A549 (cell line): ENCODE results near the gene TMEM151A. TPM values are rescaled to one million over a fixed set of nuclear protein-coding genes. Genes with fewer than 3 reads are reported as not detected.

ENCODE experiments used
- ATAC-seq, 2 experiments: fragments of 200-7000 bp in 1 of 2; fragments of >200 bp in 1 of 2; cut with Nextera tagmentation in 1 of 2; cut with Tn5 transposase in 1 of 2; 3 replicates each; pipeline versions ENCODE4 v1.8.0 to v1.9.1; 2018 to 2020; ENCODE audit warnings: mild to moderate bottlenecking in 1 of 2, moderate library complexity in 1 of 2
- CTCF ChIA-PET: fragments of 300-600 bp; sonication (Branson Sonifier 250); formaldehyde crosslinking; extraction: SDS; loops from one replicate; lab custom pipeline; 2021; ENCODE audit warnings: antibody characterized with exemption, inconsistent platforms; lab: Yijun Ruan, JAX
- POLR2A ChIA-PET: fragments of 350-600 bp; formaldehyde crosslinking; extraction: SDS; loops from one replicate; lab custom pipeline; 2021; ENCODE audit warnings: antibody characterized with exemption, inconsistent platforms; lab: Yijun Ruan, JAX
- DNase-seq, 2 experiments: peaks; one replicate each; pipeline versions ENCODE4 v3.0.0 to v3.0.0-alpha.2; 2011 to 2016; ENCODE audit warnings: low read depth in 1 of 2, low spot score in 1 of 2
- FAIRE-seq: peaks from 2 replicates; lab custom pipeline; 2011; peaks lifted over from hg19 to GRCh38; lab: Jason Lieb, UNC
- H3K27ac ChIP-seq, 2 experiments: fragments of >200 bp; sonication (Bioruptor Twin); formaldehyde crosslinking; 3 replicates each; pipeline ENCODE4 v1.5.1; 2016 to 2017
- H3K4me1 ChIP-seq: fragments of >200 bp; sonication (Bioruptor Twin); formaldehyde crosslinking; 3 replicates; pipeline ENCODE4 v1.6.1; 2016
- H3K4me2 ChIP-seq: fragments of >200 bp; sonication (Bioruptor Twin); formaldehyde crosslinking; 3 replicates; pipeline ENCODE4 v1.6.1; 2016
- H3K4me3 ChIP-seq: fragments of >200 bp; sonication (Bioruptor Twin); formaldehyde crosslinking; 3 replicates; pipeline ENCODE4 v1.5.1; 2016
- H3K9me3 ChIP-seq: fragments of >200 bp; sonication (Bioruptor Twin); formaldehyde crosslinking; 3 replicates; pipeline ENCODE4 v1.6.1; 2016
- CBX2 ChIP-seq: fragments of 200-600 bp; sonication (generic); IDR thresholded peaks from 2 replicates; pipeline ENCODE4 v1.6.1; 2016; ENCODE audit warnings: low read depth, mild to moderate bottlenecking, borderline replicate concordance
- CHD4 ChIP-seq: fragments of 200-600 bp; sonication (generic); IDR thresholded peaks from 2 replicates; pipeline ENCODE4 v1.6.1; 2016; ENCODE audit warnings: antibody characterized with exemption, mild to moderate bottlenecking, borderline replicate concordance
- EHF ChIP-seq: fragments of 250-450 bp; sonication (Bioruptor Pico); IDR thresholded peaks from 2 replicates; pipeline ENCODE4 v1.5.0; 2020; ENCODE audit warnings: mild to moderate bottlenecking
- FOSL2 ChIP-seq, 2 experiments: fragments of 450-650 bp in 1 of 2; fragments of >200 bp in 1 of 2; sonication (Bioruptor Twin) in 1 of 2; formaldehyde crosslinking; IDR thresholded peaks; 2 replicates each; pipeline versions ENCODE4 v1.5.0 to v1.6.1; 2016 to 2020; ENCODE audit warnings: mild to moderate bottlenecking in 1 of 2, moderate library complexity in 1 of 2
- JUN ChIP-seq, 2 experiments: fragments of >200 bp; sonication (Bioruptor Twin); formaldehyde crosslinking; IDR thresholded peaks; 2 replicates in 1 of 2; 3 replicates in 1 of 2; pipeline ENCODE4 v1.6.1; 2016 to 2017
- KDM1A ChIP-seq: fragments of 200-600 bp; sonication (generic); IDR thresholded peaks from 2 replicates; pipeline ENCODE4 v1.6.1; 2016; ENCODE audit warnings: low read depth, mild to moderate bottlenecking
- KDM5A ChIP-seq: fragments of 200-600 bp; sonication (generic); IDR thresholded peaks from 2 replicates; pipeline ENCODE4 v1.6.1; 2016; ENCODE audit warnings: antibody characterized with exemption, mild to moderate bottlenecking
- TFCP2L1 ChIP-seq: fragments of 250-450 bp; sonication (Bioruptor Pico); IDR thresholded peaks from 2 replicates; pipeline ENCODE4 v1.5.0; 2021; ENCODE audit warnings: mild to moderate bottlenecking
- ZSCAN20 ChIP-seq: fragments of 250-450 bp; sonication (Bioruptor Pico); IDR thresholded peaks from 2 replicates; pipeline ENCODE4 v1.8.0; 2022; ENCODE audit warnings: mild to moderate bottlenecking, moderate library complexity
- WGBS: methylation state at CpG from one replicate; pipeline ENCODE4 v1.1.6; 2017; ENCODE audit errors: missing lambda C conversion rate; 5-methylcytosine and 5-hydroxymethylcytosine counted together
- polyA plus RNA-seq, 4 experiments: library from polyadenylated mRNA; depleted of rRNA in 3 of 4; stranded (reverse); fragments of >200 nt; fragmentation: RNase III in 1 of 4; extraction: RNeasy Plus Mini Kit Qiagen cat#74134 plus additional on column Dnase treatment in 1 of 4; gene quantifications; 2 replicates in 3 of 4; 3 replicates in 1 of 4; pipeline ENCODE4 v1.2.3, GENCODE V29; 2011 to 2017
- TF ChIP-seq, protein P1 (sequence below): fragments of >200 bp; sonication (Bioruptor Twin); formaldehyde crosslinking; IDR thresholded peaks from 3 replicates; pipeline ENCODE4 v1.6.1; 2016
- TF ChIP-seq, protein P2 (sequence below): fragments of >200 bp; sonication (Bioruptor Twin); formaldehyde crosslinking; IDR thresholded peaks from 3 replicates; pipeline ENCODE4 v1.5.1; 2016

The TMEM151A gene
- polyA plus RNA-seq, 2 of the 4 experiments (the other 2 are of a cell fraction), result 0.44 to 1.8 TPM

DNA sequence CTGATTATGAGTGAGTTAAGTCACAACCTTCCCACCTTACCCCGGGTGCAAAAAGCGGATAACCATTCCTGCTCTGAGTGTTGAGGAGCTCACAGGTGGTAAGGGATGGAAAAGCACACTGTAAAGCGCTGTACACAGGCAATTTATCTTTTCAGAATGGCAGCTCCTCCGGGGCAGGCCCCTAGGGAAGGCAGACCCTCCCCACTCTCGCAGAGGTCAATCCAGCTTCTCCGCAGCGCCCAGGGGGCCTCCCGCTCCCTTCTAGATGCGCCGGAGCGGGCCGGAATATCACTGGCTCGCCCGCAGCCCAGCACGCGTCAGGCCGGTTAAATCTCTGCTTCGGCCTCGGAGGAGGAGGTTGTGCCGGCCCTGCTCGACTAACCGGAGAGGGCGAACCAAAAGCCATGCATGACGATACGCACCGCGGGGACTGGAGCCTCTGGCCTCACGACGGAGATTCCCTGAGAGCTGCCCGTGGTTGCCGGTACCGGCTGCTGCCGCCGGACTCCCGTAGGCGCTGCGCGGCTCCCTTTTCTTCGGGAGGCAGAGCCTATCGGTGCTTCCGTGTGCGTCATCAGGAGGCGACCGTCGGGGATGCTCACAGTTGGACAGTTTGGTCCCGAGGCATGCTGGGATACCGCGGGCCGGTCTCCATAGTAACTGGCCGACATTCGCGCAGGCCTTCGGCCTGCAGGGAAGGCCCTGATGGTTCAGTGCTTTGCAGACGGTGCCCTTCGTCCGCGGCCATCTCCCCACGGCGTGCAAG is 53.0 kb downstream of the TMEM151A start, which contains the start of gene BRMS1 (continued):
- no peak for TF ChIP-seq KDM1A
- TF ChIP-seq, protein P1, sequence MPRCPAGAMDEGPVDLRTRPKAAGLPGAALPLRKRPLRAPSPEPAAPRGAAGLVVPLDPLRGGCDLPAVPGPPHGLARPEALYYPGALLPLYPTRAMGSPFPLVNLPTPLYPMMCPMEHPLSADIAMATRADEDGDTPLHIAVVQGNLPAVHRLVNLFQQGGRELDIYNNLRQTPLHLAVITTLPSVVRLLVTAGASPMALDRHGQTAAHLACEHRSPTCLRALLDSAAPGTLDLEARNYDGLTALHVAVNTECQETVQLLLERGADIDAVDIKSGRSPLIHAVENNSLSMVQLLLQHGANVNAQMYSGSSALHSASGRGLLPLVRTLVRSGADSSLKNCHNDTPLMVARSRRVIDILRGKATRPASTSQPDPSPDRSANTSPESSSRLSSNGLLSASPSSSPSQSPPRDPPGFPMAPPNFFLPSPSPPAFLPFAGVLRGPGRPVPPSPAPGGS, result peak; percentile 67; the same call in 1 of the 3 replicates
- no peak for TF ChIP-seq FOSL2 (IDR thresholded peaks at IDR 0.05)
- no peak for TF ChIP-seq FOSL2 (CRISPR knock-in tag; IDR thresholded peaks at IDR 0.05)
- no peak for TF ChIP-seq CHD4
- peak; percentile 73 to 76; a peak in 3 of 5 replicates for TF ChIP-seq JUN (IDR thresholded peaks at IDR 0.05)
- no peak for TF ChIP-seq TFCP2L1
- TF ChIP-seq KDM5A, result peak; percentile 85

DNA sequence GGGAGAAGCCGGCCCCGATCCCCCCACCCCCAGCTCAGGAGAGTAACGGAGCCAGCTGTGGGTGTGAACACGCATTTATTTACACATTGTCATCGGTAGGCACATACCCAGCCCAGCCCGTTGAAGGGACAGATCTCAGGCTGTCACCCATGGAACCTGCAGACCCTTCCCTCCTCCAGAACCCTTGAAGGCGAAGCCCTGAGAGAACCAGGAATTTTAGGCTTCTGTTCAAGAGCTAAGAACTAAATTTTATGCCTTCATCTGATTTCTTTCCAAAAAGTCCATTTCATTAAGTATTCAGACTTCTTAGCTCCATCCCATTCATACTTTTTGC is 53.6 kb downstream of the TMEM151A start:
- TF ChIP-seq, protein P2, sequence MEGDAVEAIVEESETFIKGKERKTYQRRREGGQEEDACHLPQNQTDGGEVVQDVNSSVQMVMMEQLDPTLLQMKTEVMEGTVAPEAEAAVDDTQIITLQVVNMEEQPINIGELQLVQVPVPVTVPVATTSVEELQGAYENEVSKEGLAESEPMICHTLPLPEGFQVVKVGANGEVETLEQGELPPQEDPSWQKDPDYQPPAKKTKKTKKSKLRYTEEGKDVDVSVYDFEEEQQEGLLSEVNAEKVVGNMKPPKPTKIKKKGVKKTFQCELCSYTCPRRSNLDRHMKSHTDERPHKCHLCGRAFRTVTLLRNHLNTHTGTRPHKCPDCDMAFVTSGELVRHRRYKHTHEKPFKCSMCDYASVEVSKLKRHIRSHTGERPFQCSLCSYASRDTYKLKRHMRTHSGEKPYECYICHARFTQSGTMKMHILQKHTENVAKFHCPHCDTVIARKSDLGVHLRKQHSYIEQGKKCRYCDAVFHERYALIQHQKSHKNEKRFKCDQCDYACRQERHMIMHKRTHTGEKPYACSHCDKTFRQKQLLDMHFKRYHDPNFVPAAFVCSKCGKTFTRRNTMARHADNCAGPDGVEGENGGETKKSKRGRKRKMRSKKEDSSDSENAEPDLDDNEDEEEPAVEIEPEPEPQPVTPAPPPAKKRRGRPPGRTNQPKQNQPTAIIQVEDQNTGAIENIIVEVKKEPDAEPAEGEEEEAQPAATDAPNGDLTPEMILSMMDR, result no peak
- TF ChIP-seq ZSCAN20 (CRISPR knock-in tag) (no peak), CBX2 (no peak), EHF (CRISPR knock-in tag) (no peak)
- ChIA-PET CTCF (interaction anchor here (1.1 to 7.9 kb wide), 9 partner anchors 11 to 46 kb away, joined by 3 to 57 read pairs (median 10); partner anchors contain the start of gene RIN1), POLR2A (interaction anchor here (1.0 to 2.2 kb wide), 5 partner anchors 9 to 333 kb away, joined by 3 to 12 read pairs (median 4); partner anchors contain the start of genes RIN1 and YIF1A)
- 3% methylated on average over 5 of the region's 7 CpGs for WGBS
- DNase-seq, result no peak
- H3K4me2 ChIP-seq, result peak overlapping the region; percentile 77
- H3K27ac ChIP-seq, result peak overlapping the region; percentile 77 to 93
- FAIRE-seq, result no peak
- peak; percentile 11 to 23; a peak in 4 of 6 replicates for ATAC-seq
- H3K4me3 ChIP-seq, result peak overlapping the region; percentile 88
- H3K9me3 ChIP-seq, result no peaks in the 10 kb centered on the region
- peaks cover 32% of the 10 kb centered on the region for H3K4me1 ChIP-seq

Other genes with a start within 250 kb of the TMEM151A start
- gene GAL3ST3, start 242.7 kb upstream of the TMEM151A start, polyA plus RNA-seq (2011; rRNA removed), result not detected in 2 replicates
- gene GAL3ST3, start 242.7 kb upstream of the TMEM151A start, polyA plus RNA-seq (2017; fragmentation: RNase III; extraction: RNeasy Plus Mini Kit Qiagen cat#74134 plus additional on column Dnase treatment), result not detected in 3 replicates
- gene SF3B2, start 239.5 kb upstream of the TMEM151A start, polyA plus RNA-seq (2011; rRNA removed), result 107 and 108 TPM in 2 replicates
- 169 to 184 TPM (median 182 TPM) in 3 replicates for gene SF3B2, start 239.5 kb upstream of the TMEM151A start, polyA plus RNA-seq (2017; fragmentation: RNase III; extraction: RNeasy Plus Mini Kit Qiagen cat#74134 plus additional on column Dnase treatment)
- 48.2 and 71.7 TPM in 2 replicates for gene PACS1, start 221.6 kb upstream of the TMEM151A start, polyA plus RNA-seq (2011; rRNA removed)
- 49.4 to 64.0 TPM (median 59.1 TPM) in 3 replicates for gene PACS1, start 221.6 kb upstream of the TMEM151A start, polyA plus RNA-seq (2017; fragmentation: RNase III; extraction: RNeasy Plus Mini Kit Qiagen cat#74134 plus additional on column Dnase treatment)
- gene KLC2, start 34.2 kb upstream of the TMEM151A start, polyA plus RNA-seq (2011; rRNA removed), result 13.7 and 13.8 TPM in 2 replicates
- 35.1 to 35.8 TPM (median 35.2 TPM) in 3 replicates for gene KLC2, start 34.2 kb upstream of the TMEM151A start, polyA plus RNA-seq (2017; fragmentation: RNase III; extraction: RNeasy Plus Mini Kit Qiagen cat#74134 plus additional on column Dnase treatment)
- 87.8 and 104 TPM in 2 replicates for gene RAB1B, start 23.3 kb upstream of the TMEM151A start, polyA plus RNA-seq (2011; rRNA removed)
- 141 to 149 TPM (median 147 TPM) in 3 replicates for gene RAB1B, start 23.3 kb upstream of the TMEM151A start, polyA plus RNA-seq (2017; fragmentation: RNase III; extraction: RNeasy Plus Mini Kit Qiagen cat#74134 plus additional on column Dnase treatment)
- 0.95 and 0.98 TPM in 2 replicates for gene CNIH2, start 13.7 kb upstream of the TMEM151A start, polyA plus RNA-seq (2011; rRNA removed)
- 1.1 to 1.5 TPM (median 1.3 TPM) in 3 replicates for gene CNIH2, start 13.7 kb upstream of the TMEM151A start, polyA plus RNA-seq (2017; fragmentation: RNase III; extraction: RNeasy Plus Mini Kit Qiagen cat#74134 plus additional on column Dnase treatment)
- 99.7 and 132 TPM in 2 replicates for gene YIF1A, start 2.8 kb upstream of the TMEM151A start, polyA plus RNA-seq (2011; rRNA removed)
- 79.7 to 91.3 TPM (median 82.0 TPM) in 3 replicates for gene YIF1A, start 2.8 kb upstream of the TMEM151A start, polyA plus RNA-seq (2017; fragmentation: RNase III; extraction: RNeasy Plus Mini Kit Qiagen cat#74134 plus additional on column Dnase treatment)
- gene CD248, start 25.1 kb downstream of the TMEM151A start, polyA plus RNA-seq (2011; rRNA removed), result 0.03 TPM in 1 of 2 replicates, not detected in the other
- gene CD248, start 25.1 kb downstream of the TMEM151A start, polyA plus RNA-seq (2017; fragmentation: RNase III; extraction: RNeasy Plus Mini Kit Qiagen cat#74134 plus additional on column Dnase treatment), result not detected in 3 replicates
- 2.0 and 2.3 TPM in 2 replicates for gene RIN1, start 44.5 kb downstream of the TMEM151A start, polyA plus RNA-seq (2011; rRNA removed)
- gene RIN1, start 44.5 kb downstream of the TMEM151A start, polyA plus RNA-seq (2017; fragmentation: RNase III; extraction: RNeasy Plus Mini Kit Qiagen cat#74134 plus additional on column Dnase treatment), result 9.3 to 10.6 TPM (median 9.7 TPM) in 3 replicates
- 47.4 and 56.2 TPM in 2 replicates for gene BRMS1, start 53.2 kb downstream of the TMEM151A start, polyA plus RNA-seq (2011; rRNA removed)
- gene BRMS1, start 53.2 kb downstream of the TMEM151A start, polyA plus RNA-seq (2017; fragmentation: RNase III; extraction: RNeasy Plus Mini Kit Qiagen cat#74134 plus additional on column Dnase treatment), result 87.5 to 90.8 TPM (median 89.9 TPM) in 3 replicates
- 11.0 and 12.2 TPM in 2 replicates for gene B4GAT1, start 55.7 kb downstream of the TMEM151A start, polyA plus RNA-seq (2011; rRNA removed)
- 15.3 to 18.7 TPM (median 18.0 TPM) in 3 replicates for gene B4GAT1, start 55.7 kb downstream of the TMEM151A start, polyA plus RNA-seq (2017; fragmentation: RNase III; extraction: RNeasy Plus Mini Kit Qiagen cat#74134 plus additional on column Dnase treatment)
- 2.6 and 3.9 TPM in 2 replicates for gene SLC29A2, start 79.9 kb downstream of the TMEM151A start, polyA plus RNA-seq (2011; rRNA removed)
- 4.3 to 7.6 TPM (median 6.4 TPM) in 3 replicates for gene SLC29A2, start 79.9 kb downstream of the TMEM151A start, polyA plus RNA-seq (2017; fragmentation: RNase III; extraction: RNeasy Plus Mini Kit Qiagen cat#74134 plus additional on column Dnase treatment)
- gene NPAS4, start 129.1 kb downstream of the TMEM151A start, polyA plus RNA-seq (2011; rRNA removed), result not detected in 2 replicates
- gene NPAS4, start 129.1 kb downstream of the TMEM151A start, polyA plus RNA-seq (2017; fragmentation: RNase III; extraction: RNeasy Plus Mini Kit Qiagen cat#74134 plus additional on column Dnase treatment), result 0.03 TPM in 1 of 3 replicates, not detected in the others
- gene MRPL11, start 147.0 kb downstream of the TMEM151A start, polyA plus RNA-seq (2011; rRNA removed), result 62.9 and 70.1 TPM in 2 replicates
- gene MRPL11, start 147.0 kb downstream of the TMEM151A start, polyA plus RNA-seq (2017; fragmentation: RNase III; extraction: RNeasy Plus Mini Kit Qiagen cat#74134 plus additional on column Dnase treatment), result 71.9 to 73.8 TPM (median 73.5 TPM) in 3 replicates
- 2.3 and 2.7 TPM in 2 replicates for gene PELI3, start 175.0 kb downstream of the TMEM151A start, polyA plus RNA-seq (2011; rRNA removed)
- 4.4 to 5.7 TPM (median 5.6 TPM) in 3 replicates for gene PELI3, start 175.0 kb downstream of the TMEM151A start, polyA plus RNA-seq (2017; fragmentation: RNase III; extraction: RNeasy Plus Mini Kit Qiagen cat#74134 plus additional on column Dnase treatment)
- gene DPP3, start 188.5 kb downstream of the TMEM151A start, polyA plus RNA-seq (2011; rRNA removed), result 52.2 TPM in 2 replicates
- 70.5 to 71.7 TPM (median 71.1 TPM) in 3 replicates for gene DPP3, start 188.5 kb downstream of the TMEM151A start, polyA plus RNA-seq (2017; fragmentation: RNase III; extraction: RNeasy Plus Mini Kit Qiagen cat#74134 plus additional on column Dnase treatment)
- gene BBS1, start 218.7 kb downstream of the TMEM151A start, polyA plus RNA-seq (2011; rRNA removed), result 12.5 and 14.7 TPM in 2 replicates
- gene BBS1, start 218.7 kb downstream of the TMEM151A start, polyA plus RNA-seq (2017; fragmentation: RNase III; extraction: RNeasy Plus Mini Kit Qiagen cat#74134 plus additional on column Dnase treatment), result 10.9 to 13.4 TPM (median 12.5 TPM) in 3 replicates